GM12864 (cell line): ENCODE results near the gene SLC4A8.

ENCODE experiments used
- DNase-seq: peaks from one replicate; pipeline ENCODE4 v3.0.0-alpha.2; 2011; ENCODE audit warnings: low read depth
- H3K4me3 ChIP-seq: 2 replicates; pipeline ENCODE4 v1.5.1; 2011; ENCODE audit warnings: mild to moderate bottlenecking, low read depth, low read length, control low read depth
- CTCF ChIP-seq: IDR thresholded peaks from 2 replicates; pipeline ENCODE4 v1.5.1; 2011; ENCODE audit warnings: low read depth, mild to moderate bottlenecking, moderate library complexity, low read length, control low read depth, inconsistent platforms; ENCODE audit errors: missing control alignments

Gene SLC4A8

GRCh38 chr12:51533799-51534198, 109.2 kb downstream of the SLC4A8 start:
- DNase-seq, result no peak
- TF ChIP-seq CTCF, result peak; percentile 2
- no peak overlapping the region for H3K4me3 ChIP-seq

DNA sequence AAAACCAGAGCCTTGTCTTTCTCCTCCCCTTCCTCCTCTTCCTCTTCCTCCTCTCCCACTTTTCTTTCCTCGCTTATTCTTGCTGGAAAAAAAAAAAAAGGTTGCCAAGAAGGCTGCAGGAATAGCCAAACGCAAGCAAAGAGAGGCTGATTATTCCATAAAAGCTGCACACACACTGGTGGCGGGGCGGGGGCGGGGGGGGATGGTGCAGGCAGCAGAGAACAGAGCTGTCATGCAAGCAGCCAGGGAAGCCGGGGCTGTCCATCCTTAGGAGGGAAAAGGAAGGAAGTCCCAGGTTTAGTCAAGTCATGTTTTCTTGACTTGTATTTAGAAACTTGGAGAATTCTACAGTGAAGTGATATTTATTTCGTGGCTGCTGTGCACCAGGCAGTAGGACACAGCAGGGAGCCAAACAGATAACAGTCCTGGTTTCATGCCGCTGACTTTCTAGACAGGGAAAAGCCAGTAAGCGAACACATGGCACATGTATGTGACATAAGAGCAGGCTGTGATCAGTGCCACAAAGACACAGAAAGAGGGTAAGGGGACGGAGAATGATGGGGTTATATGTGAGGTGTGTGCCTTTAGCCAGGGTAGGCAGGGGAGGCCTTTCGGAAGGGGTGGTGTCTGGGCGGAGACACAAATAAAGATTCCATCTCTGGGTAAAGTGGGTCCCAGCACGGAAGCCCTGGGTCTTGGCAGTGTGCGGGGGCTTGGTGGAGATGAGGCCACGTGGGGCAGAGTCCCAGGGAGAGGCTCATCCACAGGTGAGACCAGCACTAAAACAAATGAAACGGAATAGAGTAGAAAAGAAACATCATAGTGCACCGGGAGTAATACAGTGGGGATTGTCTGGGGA, 109.8 kb downstream of the SLC4A8 start:
- TF ChIP-seq CTCF, result no peak
- DNase-seq, result no peak
- H3K4me3 ChIP-seq, result no peak overlapping the region

GRCh38 chr12:51536159-51536558, 111.5 kb downstream of the SLC4A8 start:
- no peak for DNase-seq
- no peak for TF ChIP-seq CTCF

DNA sequence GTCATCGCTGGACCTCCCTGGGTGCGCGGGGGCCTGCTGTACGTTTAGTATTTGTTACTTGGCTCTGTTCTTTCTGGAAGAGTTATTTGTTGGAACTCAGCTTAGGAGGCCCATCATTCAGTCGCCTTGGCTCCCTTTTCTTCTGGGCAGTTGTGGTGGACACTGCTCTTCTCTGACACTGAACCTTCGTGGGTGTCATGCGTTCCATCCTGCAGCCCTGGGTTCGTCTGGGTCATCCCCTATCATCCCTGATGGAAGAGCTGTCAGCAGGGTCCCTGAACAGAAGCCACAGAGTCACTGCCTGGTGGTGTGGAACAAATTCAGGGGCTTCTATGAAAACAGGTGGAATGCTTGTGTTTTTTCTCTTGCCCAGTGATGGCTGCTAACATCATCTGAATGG, 113.5 kb downstream of the SLC4A8 start:
- no peak for DNase-seq
- H3K4me3 ChIP-seq, result no peak overlapping the region
- no peak for TF ChIP-seq CTCF

More at GRCh38 chr12:51536159-51536558, 111.5 kb downstream of the SLC4A8 start:
- no peak overlapping the region for H3K4me3 ChIP-seq

DNA sequence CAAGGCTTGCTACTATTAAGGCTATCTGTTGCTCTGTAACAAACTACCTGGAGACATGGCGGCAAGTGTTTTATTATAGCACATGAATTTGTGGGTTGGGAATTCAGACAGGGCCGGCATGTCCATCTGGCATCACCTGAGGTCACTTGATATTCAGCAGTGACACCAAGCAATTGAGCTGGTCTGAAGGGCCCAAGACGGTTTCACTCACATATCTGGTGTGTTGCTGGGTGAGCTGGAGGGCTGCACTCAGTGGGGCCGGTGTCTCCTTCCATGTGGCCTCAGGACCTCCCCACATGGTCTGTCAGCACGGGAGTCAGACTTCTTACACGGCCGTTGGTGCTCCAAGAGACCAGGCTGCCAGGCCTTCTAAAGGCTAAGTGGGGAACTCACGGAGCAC, 114.0 kb downstream of the SLC4A8 start:
- TF ChIP-seq CTCF, result no peak
- H3K4me3 ChIP-seq, result no peak overlapping the region
- DNase-seq, result no peak

DNA sequence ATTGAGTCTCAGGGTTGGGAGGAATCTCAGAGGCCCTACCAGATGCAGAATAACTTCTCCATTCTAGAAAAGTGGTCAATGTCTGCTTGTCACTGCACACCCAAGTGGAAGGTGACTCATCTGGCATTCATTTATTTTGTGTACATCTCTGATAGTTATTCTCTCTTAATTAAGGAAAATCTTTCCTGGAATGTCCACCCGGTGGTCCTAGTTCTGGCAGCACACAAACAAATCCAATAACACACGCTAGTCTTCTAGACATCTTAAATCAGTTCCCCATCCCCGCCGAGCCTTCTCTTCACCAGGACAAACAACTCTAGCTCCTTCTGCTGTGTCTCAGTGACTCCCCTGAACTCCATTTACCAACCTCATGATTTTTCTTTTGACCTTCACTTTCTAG, 116.4 kb downstream of the SLC4A8 start:
- H3K4me3 ChIP-seq, result no peak overlapping the region
- TF ChIP-seq CTCF, result no peak
- DNase-seq, result no peak

- H3K4me3 ChIP-seq, result no peak overlapping the region
- no peak for TF ChIP-seq CTCF
- no peak for DNase-seq
Measured at GRCh38 chr12:51546097-51546496, 121.5 kb downstream of the SLC4A8 start.
